Endothelial cell of umbilical vein (primary cell): ENCODE results near the gene PRDX3. TPM values are rescaled to one million over a fixed set of nuclear protein-coding genes. Genes with fewer than 3 reads are reported as not detected.

Experiments
- BruUV-seq: library from RNA; stranded (reverse); fragments of 400-500 nt; replicated peaks from 2 replicates; lab custom pipeline; 2021; lab: Mats Ljungman, UMichigan
- CTCF ChIA-PET: fragments of 300-600, 350-600 bp; sonication (Branson Sonifier 250); formaldehyde crosslinking; loops from one replicate; lab custom pipeline; 2021; ENCODE audit warnings: antibody characterized with exemption, inconsistent platforms; lab: Charles Lee
- POLR2A ChIA-PET: fragments of 300-600, 350-600 bp; sonication (Branson Sonifier 250); formaldehyde crosslinking; loops from one replicate; lab custom pipeline; 2021; ENCODE audit warnings: antibody characterized with exemption, inconsistent platforms; lab: Charles Lee
- DNase-seq: peaks from one replicate; pipeline ENCODE4 v3.0.0-alpha.2; 2011; ENCODE audit warnings: low read depth, low spot score
- FAIRE-seq: peaks from 2 replicates; lab custom pipeline; 2011; peaks lifted over from hg19 to GRCh38; lab: Jason Lieb, UNC
- H2AFZ ChIP-seq: 2 replicates; pipeline ENCODE4 v1.6.0; 2012; ENCODE audit warnings: low read depth, low read length, control low read depth, inconsistent platforms
- H3K27ac ChIP-seq: 2 replicates; pipeline ENCODE4 v1.5.1; 2011; ENCODE audit warnings: low read depth, mild to moderate bottlenecking, control low read depth, low read length, moderate library complexity; ENCODE audit not compliant: insufficient read depth
- H3K27me3 ChIP-seq, 2 experiments: 2 replicates each; pipeline versions ENCODE4 v1.6.0 to v1.6.1; 2011; ENCODE audit warnings: low read length in 2 of 2, mixed read lengths in 1 of 2; ENCODE audit not compliant: control insufficient read depth in 2 of 2, insufficient read depth in 2 of 2
- H3K36me3 ChIP-seq, 2 experiments: 2 replicates in 1 of 2; 3 replicates in 1 of 2; pipeline ENCODE4 v1.5.1; 2011; ENCODE audit warnings: low read length in 2 of 2, mild to moderate bottlenecking in 1 of 2, moderate library complexity in 1 of 2; ENCODE audit not compliant: control insufficient read depth in 2 of 2, insufficient read depth in 2 of 2; ENCODE audit errors: extremely low read depth in 1 of 2
- H3K4me1 ChIP-seq: 3 replicates; pipeline ENCODE4 v1.5.1; 2011; ENCODE audit warnings: mild to moderate bottlenecking, low read length; ENCODE audit not compliant: control insufficient read depth, insufficient read depth; ENCODE audit errors: extremely low read depth
- H3K4me2 ChIP-seq: 2 replicates; pipeline ENCODE4 v1.6.1; 2011; ENCODE audit warnings: low read length, control low read depth, mixed read lengths; ENCODE audit not compliant: insufficient read depth
- H3K4me3 ChIP-seq, 3 experiments: fragments of 200-600 bp in 1 of 3; sonication (generic), shearing (Covaris generic) in 1 of 3; replicated peaks in 1 of 3; 2 replicates each; pipeline ENCODE4 v1.5.1; 2011 to 2016; ENCODE audit warnings: control low read depth in 3 of 3, low read length in 3 of 3, mild to moderate bottlenecking in 2 of 3, inconsistent platforms in 1 of 3, low read depth in 1 of 3, moderate library complexity in 1 of 3; ENCODE audit not compliant: insufficient read depth in 1 of 3
- H3K79me2 ChIP-seq: 2 replicates; pipeline ENCODE4 v1.6.0; 2012; ENCODE audit warnings: low read length, inconsistent platforms; ENCODE audit not compliant: control insufficient read depth, insufficient read depth
- H3K9ac ChIP-seq: replicated peaks from 2 replicates; pipeline ENCODE3; 2011; ENCODE audit warnings: low read length, control low read depth; ENCODE audit not compliant: insufficient read depth; ENCODE audit errors: extremely low read depth
- H3K9me1 ChIP-seq: replicated peaks from 3 replicates; pipeline ENCODE4 v1.6.0; 2011; ENCODE audit warnings: mild to moderate bottlenecking, low read length; ENCODE audit not compliant: control insufficient read depth, insufficient read depth; ENCODE audit errors: extremely low read depth
- H3K9me3 ChIP-seq: replicated peaks from 2 replicates; pipeline ENCODE4 v1.5.1; 2012; ENCODE audit warnings: low read length, inconsistent platforms; ENCODE audit not compliant: control insufficient read depth, insufficient read depth
- H4K20me1 ChIP-seq: replicated peaks from 2 replicates; pipeline ENCODE3; 2011; ENCODE audit warnings: mild to moderate bottlenecking, low read length; ENCODE audit not compliant: control insufficient read depth, insufficient read depth; ENCODE audit errors: extremely low read depth
- CTCF ChIP-seq, 2 donors: IDR thresholded peaks; 1 replicate in 1 of 2; 2 replicates in 1 of 2; pipeline ENCODE4 v1.5.1; 2011; ENCODE audit warnings: low read length in 2 of 2, mild to moderate bottlenecking in 2 of 2, moderate library complexity in 2 of 2, control low read depth in 1 of 2, inconsistent platforms in 1 of 2, low read depth in 1 of 2; ENCODE audit not compliant: insufficient read depth in 1 of 2; ENCODE audit errors: extremely low read depth in 1 of 2
- EZH2 ChIP-seq: IDR thresholded peaks from 2 replicates; pipeline ENCODE4 v1.6.1; 2012; ENCODE audit warnings: borderline replicate concordance, low read depth, mild to moderate bottlenecking, moderate library complexity, low read length, inconsistent platforms; ENCODE audit not compliant: severe bottlenecking
- FOS ChIP-seq: IDR thresholded peaks from 2 replicates; pipeline ENCODE4 v1.6.1; 2011; ENCODE audit warnings: mild to moderate bottlenecking, low read length, moderate library complexity, borderline replicate concordance; ENCODE audit not compliant: insufficient read depth
- GATA2 ChIP-seq: IDR thresholded peaks from 2 replicates; pipeline ENCODE4 v1.7.0; 2011; ENCODE audit warnings: low read depth, mild to moderate bottlenecking, moderate library complexity, mixed read lengths, low read length; ENCODE audit not compliant: insufficient read length, insufficient read depth
- JUN ChIP-seq: IDR thresholded peaks from 2 replicates; pipeline ENCODE4 v1.6.1; 2011; ENCODE audit warnings: borderline replicate concordance, low read depth; ENCODE audit not compliant: insufficient read length, insufficient read depth
- MAX ChIP-seq: IDR thresholded peaks from 2 replicates; pipeline ENCODE4 v1.6.1; 2011; ENCODE audit not compliant: insufficient read depth, insufficient read length
- POLR2A ChIP-seq: IDR thresholded peaks from 2 replicates; pipeline ENCODE4 v1.6.1; 2012; ENCODE audit warnings: low read depth, mild to moderate bottlenecking, control low read depth, low read length
- POLR2AphosphoS5 ChIP-seq: IDR thresholded peaks from 2 replicates; pipeline ENCODE4 v1.6.1; 2012; ENCODE audit warnings: low read depth, mild to moderate bottlenecking, control low read depth, low read length, moderate library complexity; ENCODE audit not compliant: insufficient read depth
- dilution Hi-C: fragments of 300-500 bp; cut with MboI; formaldehyde crosslinking; loops from one replicate; pipeline ENCODE4 v1.15.0; 2019; ENCODE audit warnings: low sequenced_read_pairs; ENCODE audit not compliant: extremely low pct_ligation_motif_present
- intact Hi-C: fragments of 100-400 bp; cut with micrococcal nuclease; formaldehyde crosslinking; loops from one replicate; pipeline ENCODE4 v1.10.0; 2022
- polyA plus RNA-seq, 4 experiments: library from polyadenylated mRNA; depleted of rRNA in 3 of 4; stranded (reverse) in 3 of 4; unstranded in 1 of 4; fragments of >200 nt; gene quantifications; 2 replicates each; pipeline versions ENCODE4 v1.2.1 to v1.2.3, GENCODE V29; 2011 to 2012; ENCODE audit warnings: missing spikeins in 1 of 4
- total RNA-seq: library from RNA; stranded (reverse); gene quantifications from 2 replicates; pipeline ENCODE4 v1.2.3, GENCODE V29; 2021

Gene PRDX3
- total and polyA plus RNA-seq, 2 donors (not counting 3 experiments of a cell fraction or from before 2014, with no cell fraction given), result 123 to 124 TPM

DNA sequence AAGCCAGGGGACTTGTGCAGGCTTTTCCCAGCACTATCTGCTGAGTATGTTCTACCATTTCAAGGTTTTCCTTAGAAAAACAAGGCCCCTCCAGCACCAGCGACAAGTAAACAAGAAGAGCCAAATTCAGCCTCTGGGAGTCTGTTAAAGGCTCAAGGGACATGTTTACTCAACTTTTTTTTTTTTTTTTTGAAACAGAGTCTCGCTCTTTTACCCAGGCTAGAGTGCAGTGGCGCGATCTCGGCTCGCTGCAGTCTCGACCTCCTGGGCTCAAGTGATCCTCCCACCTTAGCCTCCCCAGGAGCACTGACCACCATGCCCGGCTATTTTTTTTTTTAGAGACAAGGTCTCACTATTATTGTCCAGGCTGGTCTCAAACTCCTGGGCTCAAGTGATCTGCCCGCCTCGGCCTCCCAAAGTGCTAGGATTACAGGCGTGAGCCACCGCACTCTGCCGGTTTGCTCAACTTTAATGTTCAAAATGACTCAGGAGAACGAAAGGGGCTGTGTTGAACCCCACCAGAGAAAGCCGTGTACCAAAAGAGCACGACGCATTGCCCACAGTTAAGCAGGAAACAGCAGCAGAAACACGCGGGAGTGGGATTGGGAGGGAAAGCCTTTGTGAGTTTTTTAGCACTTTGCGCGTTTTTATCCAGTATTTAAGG is 772 bp downstream of the PRDX3 start:
- peak overlapping the region; percentile 64 for H3K4me2 ChIP-seq
- H3K36me3 ChIP-seq, result peaks cover 3 to 13% of the 10 kb centered on the region in 2 experiments
- no peaks in the 10 kb centered on the region for H3K27me3 ChIP-seq
- no peak for FAIRE-seq
- peak overlapping the region; percentile 91 for H3K9ac ChIP-seq
- peaks cover 12% of the 10 kb centered on the region for H3K4me1 ChIP-seq
- no peaks in the 10 kb centered on the region for H4K20me1 ChIP-seq
- H3K4me3 ChIP-seq, result peak overlapping the region; percentile 85 to 91 (median 87)
- H3K9me3 ChIP-seq, result no peaks in the 10 kb centered on the region
- peak overlapping the region; percentile 99 for H2AFZ ChIP-seq
- ChIA-PET POLR2A (no interaction called here), CTCF (interaction anchor here (0.7 kb wide), 1 partner anchor 379 kb away, joined by 3 read pairs; no protein-coding TSS in a partner anchor)
- no peaks in the 10 kb centered on the region for H3K9me1 ChIP-seq
- dilution Hi-C loops, result no loop called here
- intact Hi-C loops, result loop anchor here (1.0 to 2.0 kb wide), 4 partner anchors 12 to 98 kb away; partner anchors contain the start of gene EIF3A
- no TSS peak for BruUV-seq
- peaks cover 39% of the 10 kb centered on the region for H3K79me2 ChIP-seq
- TF ChIP-seq FOS, result no peak
- TF ChIP-seq EZH2, result no peak
- no peak for TF ChIP-seq POLR2AphosphoS5
- TF ChIP-seq GATA2, result no peak
- no peak for TF ChIP-seq CTCF (IDR thresholded peaks at IDR 0.05; ENCODE audit: extremely low read depth in 1 of 2, insufficient read depth in 1 of 2, low read depth in 1 of 2, low read length in 2 of 2)
- no peak for TF ChIP-seq JUN
- TF ChIP-seq POLR2A, result no peak
- no peak for TF ChIP-seq MAX
- H3K27ac ChIP-seq, result peak overlapping the region; percentile 83
- DNase-seq, result no peak
